Pancreas (tissue), 10 donors: ENCODE results near the gene RHOBTB1. TPM values are rescaled to one million over a fixed set of nuclear protein-coding genes. Genes with fewer than 3 reads are reported as not detected.
"Not testable (repeated sequence)": the region's sequence is repeated elsewhere in the genome, so short reads cannot be mapped to it uniquely, and the experiment has no call there.

Source experiments
- ATAC-seq, 4 donors: fragments of 200-7000 bp; cut with Tn5 transposase; one replicate each; pipeline versions ENCODE4 v1.8.0 to v1.9.1; 2020; ENCODE audit warnings: mild to moderate bottlenecking in 4 of 4, moderate library complexity in 4 of 4
- DNase-seq, 6 donors: peaks; one replicate each; pipeline ENCODE4 v3.0.0-alpha.2; 2020
- FAIRE-seq: peaks from 2 replicates; lab custom pipeline; 2012; peaks lifted over from hg19 to GRCh38; lab: Jason Lieb, UNC
- H3K27ac ChIP-seq, 4 donors: fragments of 200-600 bp; sonication (generic); 1 replicate in 3 of 4; 2 replicates in 1 of 4; pipeline versions ENCODE4 v1.5.0 to v1.8.0; 2020
- H3K27me3 ChIP-seq, 4 donors: fragments of 200-600 bp; one replicate each; pipeline ENCODE4 v1.8.0; 2021
- H3K36me3 ChIP-seq, 3 donors: fragments of 200-600 bp; sonication (generic) in 1 of 3; one replicate each; pipeline versions ENCODE4 v1.5.0 to v1.8.0; 2020 to 2021
- H3K4me1 ChIP-seq, 3 donors: fragments of 200-600 bp; one replicate each; pipeline ENCODE4 v1.8.0; 2021
- H3K4me3 ChIP-seq, 4 donors: fragments of 200-600 bp; sonication (generic) in 2 of 4; one replicate each; pipeline versions ENCODE4 v1.5.0 to v1.8.0; 2020 to 2021
- H3K9me3 ChIP-seq, 4 donors: fragments of 200-600 bp; one replicate each; pipeline ENCODE4 v1.8.0; 2021
- CTCF ChIP-seq, 4 donors: fragments of 200-600 bp; sonication (generic) in 3 of 4; IDR thresholded peaks; one replicate each; pipeline versions ENCODE4 v1.5.0 to v1.8.0; 2021; ENCODE audit warnings: antibody characterized with exemption in 4 of 4
- WGBS, 2 donors: extraction: QIAGEN DNeasy Blood & Tissue Kit; methylation state at CpG; one replicate each; pipeline ENCODE4 v1.1.7; 2013; 5-methylcytosine and 5-hydroxymethylcytosine counted together
- intact Hi-C, 3 donors: fragments of 100-400 bp; cut with DNase I; formaldehyde crosslinking; loops; one replicate each; pipeline versions ENCODE4 v1.11.1 to v1.14.2; 2022
- polyA plus RNA-seq, 2 donors: library from polyadenylated mRNA; stranded (reverse); fragments of 200-250 nt; gene quantifications; one replicate each; pipeline ENCODE4 v1.2.3, GENCODE V29; 2013
- total RNA-seq, 6 donors: library from RNA; stranded (reverse); fragmentation: NEBNext Ultra II Directional in 4 of 6; extraction: Animal tissue kit (Norgen Biotek cat#: 25700) in 4 of 6; gene quantifications; one replicate each; pipeline versions ENCODE4 v1.2.1 to v1.2.4, GENCODE V29; 2021 to 2023
- donor health status: healthy with polysubstance abuse.
- donor health status: DM: no; HTN: no; CAD: no; lungs with moderate emphysema.
- donor health status: DM: no; HTN: no; CAD: no.
- donor health status: control.
- donor health status: control.
- donor health status: Bipolar disorder and iron deficiency.
- donor health status: DM: yes; HTN: yes; CAD: no.
- donor health status: DM: no; HTN: no; CAD: no.
- donor health status: DM: no; HTN: no; CAD: no.
- donor health status: DM: yes; HTN: yes; CAD: no.

RHOBTB1 gene
- total and polyA plus RNA-seq, 8 donors, result 4.0 to 11.3 (median 7.0) TPM

- FAIRE-seq (no peak), DNase-seq (no peak), ATAC-seq (no peak)
- Histone ChIP-seq H3K4me3 (no peak overlapping the region), H3K27ac (no peak overlapping the region), H3K27me3 (no peaks in the 10 kb centered on the region), H3K36me3 (no peaks in the 10 kb centered on the region), H3K9me3 (no peaks in the 10 kb centered on the region), H3K4me1 (no peaks in the 10 kb centered on the region)
- WGBS, 2 donors, result 73 to 77% methylated on average over 2 of the region's 2 CpGs
- TF ChIP-seq CTCF (IDR thresholded peaks at IDR 0.05), result no peak
- intact Hi-C loops, result loop anchor here in 1 of 3 donors (10.0 kb wide), 1 partner anchor 130 kb away; no protein-coding TSS in a partner anchor
These were observed 108.9 kb downstream of the RHOBTB1 start for GRCh38 chr10:60835049-60835448.

GRCh38 chr10:60834401-60834800 lies 109.6 kb downstream of the RHOBTB1 start:
- Histone ChIP-seq H3K27ac (no peak overlapping the region), H3K4me1 (no peaks in the 10 kb centered on the region), H3K4me3 (no peak overlapping the region), H3K27me3 (no peaks in the 10 kb centered on the region), H3K36me3 (no peaks in the 10 kb centered on the region), H3K9me3 (no peaks in the 10 kb centered on the region)
- FAIRE-seq (no peak), ATAC-seq (no peak), DNase-seq (no peak)
- TF ChIP-seq CTCF (IDR thresholded peaks at IDR 0.05), result no peak
- intact Hi-C loops, result loop anchor here in 1 of 3 donors (10.0 kb wide), 1 partner anchor 130 kb away; no protein-coding TSS in a partner anchor

GRCh38 chr10:60832136-60832535 lies 111.8 kb downstream of the RHOBTB1 start:
- H3K27me3 ChIP-seq, FAIRE-seq, H3K4me1 ChIP-seq, H3K4me3 ChIP-seq, ATAC-seq, H3K27ac ChIP-seq, H3K9me3 ChIP-seq, DNase-seq, H3K36me3 ChIP-seq: not testable (repeated sequence)
- intact Hi-C loops, result loop anchor here in 1 of 3 donors (10.0 kb wide), 1 partner anchor 133 kb away; no protein-coding TSS in a partner anchor
- WGBS, 2 donors, result 80 to 89% methylated on average over 4 of the region's 4 CpGs

- TF ChIP-seq CTCF (IDR thresholded peaks at IDR 0.05), result no peak
- H3K36me3 ChIP-seq, result no peaks in the 10 kb centered on the region
- WGBS, 2 donors, result 57 to 60% methylated on average over 1 of the region's 1 CpG
- intact Hi-C loops, result no loop called here
- no peak overlapping the region for H3K27ac ChIP-seq
- H3K27me3 ChIP-seq, result no peaks in the 10 kb centered on the region
- H3K4me3 ChIP-seq, result no peak overlapping the region
- DNase-seq (no peak), FAIRE-seq (no peak), ATAC-seq (no peak)
- no peaks in the 10 kb centered on the region for H3K9me3 ChIP-seq
- peaks cover 0 to 6% (median 0%) of the 10 kb centered on the region in 3 donors for H3K4me1 ChIP-seq
These were observed 115.5 kb downstream of the RHOBTB1 start for GRCh38 chr10:60828489-60828852.

GRCh38 chr10:60827791-60828488 lies 116.0 kb downstream of the RHOBTB1 start:
- no peak overlapping the region for H3K27ac ChIP-seq

More at GRCh38 chr10:60827791-60828488, 116.0 kb downstream of the RHOBTB1 start:
- FAIRE-seq (no peak), ATAC-seq (peak in 3 of 4 donors; percentile 30 to 43 (median 38)), DNase-seq (no peak)
- no peak overlapping the region for H3K4me3 ChIP-seq
- no peaks in the 10 kb centered on the region for H3K9me3 ChIP-seq
- no peaks in the 10 kb centered on the region for H3K36me3 ChIP-seq
- peaks cover 0 to 6% (median 0%) of the 10 kb centered on the region in 3 donors for H3K4me1 ChIP-seq
- H3K27me3 ChIP-seq, result no peaks in the 10 kb centered on the region
- intact Hi-C loops, result no loop called here
- TF ChIP-seq CTCF (IDR thresholded peaks at IDR 0.05), result no peak
- 27 to 35% methylated on average over 5 of the region's 5 CpGs for WGBS, 2 donors
